SU-DHL-6 (cell line): Measurements from ENCODE around the gene PPP2R2D.
A peak's percentile ranks its signal among the peaks of the same experiment; 100 is the strongest.

Source experiments
- H2AFZ ChIP-seq: fragments of 200-600 bp; sonication (generic); 2 replicates; pipeline ENCODE4 v1.6.1; 2014; ENCODE audit warnings: low read depth, mild to moderate bottlenecking, moderate library complexity, mixed read lengths, antibody characterized with exemption, low read length; ENCODE audit not compliant: severe bottlenecking
- H3F3A ChIP-seq: fragments of 200-600 bp; shearing (Covaris generic); 2 replicates; pipeline ENCODE4 v1.6.0; 2016; ENCODE audit warnings: antibody characterized with exemption, mild to moderate bottlenecking; ENCODE audit not compliant: insufficient read depth
- H3K27ac ChIP-seq: fragments of 200-600 bp; sonication (generic); 2 replicates; pipeline ENCODE4 v1.5.1; 2016; ENCODE audit warnings: low read depth, mild to moderate bottlenecking, low read length, moderate library complexity, mixed read lengths
- H3K27me3 ChIP-seq: fragments of 200-600 bp; sonication (generic), shearing (Covaris generic); 2 replicates; pipeline ENCODE4 v1.6.0; 2014; ENCODE audit warnings: mild to moderate bottlenecking, low read length
- H3K36me3 ChIP-seq: fragments of 200-600 bp; sonication (generic); 2 replicates; pipeline ENCODE4 v1.6.1; 2014; ENCODE audit warnings: mild to moderate bottlenecking, low read length, mixed read lengths
- H3K4me2 ChIP-seq: fragments of 300-600, 200-600 bp; shearing (Covaris generic), sonication (generic); 2 replicates; pipeline ENCODE4 v1.6.0; 2014; ENCODE audit warnings: low read length, low read depth, mild to moderate bottlenecking; ENCODE audit not compliant: poor library complexity, severe bottlenecking
- H3K4me3 ChIP-seq: fragments of 200-600 bp; sonication (generic); 2 replicates; pipeline ENCODE4 v1.5.1; 2014; ENCODE audit warnings: antibody characterized with exemption, low read length, mild to moderate bottlenecking, mixed read lengths; ENCODE audit not compliant: insufficient read depth, poor library complexity, severe bottlenecking
- H3K79me2 ChIP-seq: fragments of 200-600 bp; sonication (generic); 2 replicates; pipeline ENCODE4 v1.6.1; 2014; ENCODE audit warnings: mild to moderate bottlenecking, low read length, moderate library complexity; ENCODE audit not compliant: insufficient read depth
- H3K9ac ChIP-seq: fragments of 200-600 bp; sonication (generic); 2 replicates; pipeline ENCODE4 v1.7.0; 2014; ENCODE audit warnings: mild to moderate bottlenecking, low read length
- H3K9me2 ChIP-seq: fragments of 200-600 bp; sonication (generic); replicated peaks from 2 replicates; pipeline ENCODE4 v1.6.1; 2014; ENCODE audit warnings: low read length; ENCODE audit not compliant: insufficient read depth
- H3K9me3 ChIP-seq: fragments of 200-600 bp; sonication (generic); 2 replicates; pipeline ENCODE4 v1.6.1; 2014; ENCODE audit warnings: low read length, mixed read lengths; ENCODE audit not compliant: insufficient read depth
- H4K20me1 ChIP-seq: fragments of 200-600 bp; sonication (generic); 2 replicates; pipeline ENCODE4 v1.6.1; 2014; ENCODE audit warnings: low read depth, mild to moderate bottlenecking, antibody characterized with exemption, low read length, moderate library complexity, mixed read lengths
- EZH2phosphoT487 ChIP-seq: fragments of 200-600 bp; sonication (generic), shearing (Covaris generic); conservative IDR thresholded peaks from 2 replicates; pipeline ENCODE4 v1.6.1; 2018; ENCODE audit warnings: mild to moderate bottlenecking, antibody characterized with exemption, low read length, moderate library complexity, mixed read lengths
- TF ChIP-seq, protein P1 (sequence below): fragments of 200-600 bp; sonication (generic); IDR thresholded peaks from one replicate; pipeline ENCODE4 v1.5.1; 2017; ENCODE audit warnings: antibody characterized with exemption, mild to moderate bottlenecking, low read length, moderate library complexity; ENCODE audit not compliant: insufficient read depth, poor library complexity, severe bottlenecking

PPP2R2D gene

GRCh38 chr10:131977323-131978096 is 76.7 kb downstream of the PPP2R2D start:
- no peak overlapping the region for H3K27ac ChIP-seq
- H3K9me3 ChIP-seq, result no peaks in the 10 kb centered on the region
- no peak overlapping the region for H2AFZ ChIP-seq
- H3K27me3 ChIP-seq, result no peaks in the 10 kb centered on the region
- peaks cover 4% of the 10 kb centered on the region; the same call in 1 of the 2 replicates for H4K20me1 ChIP-seq
- H3F3A ChIP-seq, result no peaks in the 10 kb centered on the region
- no peak overlapping the region for H3K4me3 ChIP-seq
- no peak overlapping the region for H3K9ac ChIP-seq
- no peak overlapping the region for H3K4me2 ChIP-seq
- H3K9me2 ChIP-seq, result no peaks in the 10 kb centered on the region
- H3K36me3 ChIP-seq, result no peaks in the 10 kb centered on the region
- no peak for TF ChIP-seq EZH2phosphoT487
- TF ChIP-seq, protein P1, sequence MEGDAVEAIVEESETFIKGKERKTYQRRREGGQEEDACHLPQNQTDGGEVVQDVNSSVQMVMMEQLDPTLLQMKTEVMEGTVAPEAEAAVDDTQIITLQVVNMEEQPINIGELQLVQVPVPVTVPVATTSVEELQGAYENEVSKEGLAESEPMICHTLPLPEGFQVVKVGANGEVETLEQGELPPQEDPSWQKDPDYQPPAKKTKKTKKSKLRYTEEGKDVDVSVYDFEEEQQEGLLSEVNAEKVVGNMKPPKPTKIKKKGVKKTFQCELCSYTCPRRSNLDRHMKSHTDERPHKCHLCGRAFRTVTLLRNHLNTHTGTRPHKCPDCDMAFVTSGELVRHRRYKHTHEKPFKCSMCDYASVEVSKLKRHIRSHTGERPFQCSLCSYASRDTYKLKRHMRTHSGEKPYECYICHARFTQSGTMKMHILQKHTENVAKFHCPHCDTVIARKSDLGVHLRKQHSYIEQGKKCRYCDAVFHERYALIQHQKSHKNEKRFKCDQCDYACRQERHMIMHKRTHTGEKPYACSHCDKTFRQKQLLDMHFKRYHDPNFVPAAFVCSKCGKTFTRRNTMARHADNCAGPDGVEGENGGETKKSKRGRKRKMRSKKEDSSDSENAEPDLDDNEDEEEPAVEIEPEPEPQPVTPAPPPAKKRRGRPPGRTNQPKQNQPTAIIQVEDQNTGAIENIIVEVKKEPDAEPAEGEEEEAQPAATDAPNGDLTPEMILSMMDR, result no peak
- H3K79me2 ChIP-seq, result peaks cover 50% of the 10 kb centered on the region; the same call in 1 of the 2 replicates

DNA sequence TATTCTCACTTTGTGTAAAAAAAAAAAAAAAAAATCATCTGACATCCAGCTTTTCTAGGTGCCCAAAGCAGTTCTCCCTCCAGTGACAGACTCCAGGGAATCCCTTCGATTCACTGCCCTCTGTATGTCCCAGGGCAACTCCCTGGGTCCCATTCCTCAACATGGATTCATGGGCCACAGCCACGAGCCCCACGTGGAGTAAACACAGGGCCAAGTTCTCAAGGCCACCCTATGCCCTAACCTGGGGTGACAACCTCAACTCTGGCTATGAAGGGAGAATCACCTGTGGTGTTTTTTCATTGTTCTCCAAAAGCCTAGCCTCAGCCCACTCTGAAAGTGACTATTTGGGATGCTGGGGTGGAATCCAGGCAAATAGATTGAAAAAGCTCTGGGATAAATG is 77.6 kb downstream of the PPP2R2D start:
- peaks cover 50% of the 10 kb centered on the region; the same call in 1 of the 2 replicates for H3K79me2 ChIP-seq
- H3K27ac ChIP-seq, result no peak overlapping the region

GRCh38 chr10:131978851-131979250 is 78.0 kb downstream of the PPP2R2D start:
- H3K9ac ChIP-seq, result no peak overlapping the region
- H2AFZ ChIP-seq, result no peak overlapping the region
- H3K4me2 ChIP-seq, result peak overlapping the region; percentile 25
- no peaks in the 10 kb centered on the region for H3K9me3 ChIP-seq
- no peaks in the 10 kb centered on the region for H3K36me3 ChIP-seq
- H3K79me2 ChIP-seq, result peaks cover 50% of the 10 kb centered on the region; the same call in 1 of the 2 replicates
- peaks cover 4% of the 10 kb centered on the region; the same call in 1 of the 2 replicates for H4K20me1 ChIP-seq
- no peak for TF ChIP-seq EZH2phosphoT487
- TF ChIP-seq, protein P1, result no peak
- 0 out of 2 replicates have a peak, but pooled peaks cover 4% of the 10 kb centered on the region for H3F3A ChIP-seq
- H3K27ac ChIP-seq, result no peak overlapping the region
- H3K27me3 ChIP-seq, result no peaks in the 10 kb centered on the region
- no peaks in the 10 kb centered on the region for H3K9me2 ChIP-seq
- no peak overlapping the region for H3K4me3 ChIP-seq

More for the DNA sequence above, 77.6 kb downstream of the PPP2R2D start:
- Histone ChIP-seq H3K4me3 (no peak overlapping the region), H3K27me3 (no peaks in the 10 kb centered on the region), H3K9me3 (no peaks in the 10 kb centered on the region), H3F3A (0 out of 2 replicates have a peak, but pooled peaks cover under 1% of the 10 kb centered on the region), H3K36me3 (no peaks in the 10 kb centered on the region), H4K20me1 (peaks cover 4% of the 10 kb centered on the region; the same call in 1 of the 2 replicates), H3K9me2 (no peaks in the 10 kb centered on the region), H2AFZ (no peak overlapping the region), H3K4me2 (peak overlapping the region; percentile 25), H3K9ac (no peak overlapping the region)
- no peak for TF ChIP-seq EZH2phosphoT487
- TF ChIP-seq, protein P1, result no peak
